CD4-positive, alpha-beta T cell treated with Interleukin-15 for 1 hour (primary cell): ENCODE data around the gene XXYLT1.
"Not testable (repeated sequence)": the region's sequence is repeated elsewhere in the genome, so short reads cannot be mapped to it uniquely, and the experiment has no call there.

Source experiments
- DNase-seq: peaks from one replicate; pipeline ENCODE4 v3.0.0-alpha.2; 2020

The XXYLT1 gene

GRCh38 chr3:195057716-195058115, 213.2 kb downstream of the XXYLT1 start:
- no peak for DNase-seq

- DNase-seq = no peak
Measured at GRCh38 chr3:195056506-195056905, 214.5 kb downstream of the XXYLT1 start.

GRCh38 chr3:195054311-195054710, 216.6 kb downstream of the XXYLT1 start:
- DNase-seq = no peak

GRCh38 chr3:195052939-195053338, 218.0 kb downstream of the XXYLT1 start:
- no peak for DNase-seq

GRCh38 chr3:195050296-195050695, 220.7 kb downstream of the XXYLT1 start:
- DNase-seq = not testable (repeated sequence)

- DNase-seq = no peak
Measured at GRCh38 chr3:195048059-195048905, 222.7 kb downstream of the XXYLT1 start.

- no peak for DNase-seq
Measured at GRCh38 chr3:195047536-195047935, 223.4 kb downstream of the XXYLT1 start.

GRCh38 chr3:195046441-195046840, 224.5 kb downstream of the XXYLT1 start:
- DNase-seq = no peak

- DNase-seq = no peak
Measured at GRCh38 chr3:195045481-195046210, 225.3 kb downstream of the XXYLT1 start.

GRCh38 chr3:195044411-195044810, 226.5 kb downstream of the XXYLT1 start:
- DNase-seq = no peak

GRCh38 chr3:195043607-195044339, 227.2 kb downstream of the XXYLT1 start:
- DNase-seq = no peak

GRCh38 chr3:195042743-195043606, 228.0 kb downstream of the XXYLT1 start:
- DNase-seq = no peak

GRCh38 chr3:195041871-195042742, 228.9 kb downstream of the XXYLT1 start:
- no peak for DNase-seq

- DNase-seq = no peak
Measured at GRCh38 chr3:195040773-195041520, 230.0 kb downstream of the XXYLT1 start.

- peak; percentile 51 for DNase-seq
Measured at GRCh38 chr3:195040094-195040493, 230.9 kb downstream of the XXYLT1 start.

- no peak for DNase-seq
Measured at GRCh38 chr3:195039180-195039843, 231.6 kb downstream of the XXYLT1 start.

- DNase-seq = no peak
Measured at GRCh38 chr3:195038161-195038560, 232.8 kb downstream of the XXYLT1 start.

- not testable (repeated sequence) for DNase-seq
Measured at GRCh38 chr3:195037586-195037985, 233.4 kb downstream of the XXYLT1 start.

GRCh38 chr3:195036974-195037373, 234.0 kb downstream of the XXYLT1 start:
- no peak for DNase-seq

- DNase-seq = no peak
Measured at GRCh38 chr3:195036574-195036973, 234.4 kb downstream of the XXYLT1 start.
